LNCaP clone FGC (cell line): ENCODE data around the gene IL9.

Source experiments
- DNase-seq: peaks from one replicate; pipeline ENCODE4 v3.0.0-alpha.2; 2011; ENCODE audit warnings: low read depth
- H3K4me3 ChIP-seq: 2 replicates; pipeline ENCODE4 v1.5.1; 2011; ENCODE audit warnings: mild to moderate bottlenecking, low read depth, low read length, control low read depth
- CTCF ChIP-seq: IDR thresholded peaks from 2 replicates; pipeline ENCODE4 v1.5.1; 2012; ENCODE audit warnings: mild to moderate bottlenecking; ENCODE audit not compliant: control insufficient read depth, insufficient read depth; ENCODE audit errors: extremely low read depth

The IL9 gene

GRCh38 chr5:135895474-135896006, at the start of gene IL9:
IL9 (minus strand) TSS chr5:135895841; CDS start chr5:135895816, 25 bp downstream.
- DNase-seq = no peak
- TF ChIP-seq CTCF = no peak
- H3K4me3 ChIP-seq = no peak within 1 kb of the TSS

- DNase-seq = peak; percentile 59
- no peak overlapping the region for H3K4me3 ChIP-seq
- peak; percentile 83 for TF ChIP-seq CTCF
Measured at GRCh38 chr5:135944967-135945560, 49.4 kb upstream of the IL9 start.

- DNase-seq = no peak
- TF ChIP-seq CTCF = no peak
- no peak overlapping the region for H3K4me3 ChIP-seq
Measured at GRCh38 chr5:135944564-135944963, 48.9 kb upstream of the IL9 start.

GRCh38 chr5:135942202-135942771, 46.6 kb upstream of the IL9 start:
- TF ChIP-seq CTCF = no peak
- no peak overlapping the region for H3K4me3 ChIP-seq
- DNase-seq = no peak

GRCh38 chr5:135941711-135942110, 46.1 kb upstream of the IL9 start:
- DNase-seq = no peak
- no peak overlapping the region for H3K4me3 ChIP-seq
- no peak for TF ChIP-seq CTCF

- no peak for DNase-seq
- TF ChIP-seq CTCF = no peak
- H3K4me3 ChIP-seq = no peak overlapping the region
Measured at GRCh38 chr5:135937245-135937911, 41.7 kb upstream of the IL9 start.

- no peak for DNase-seq
- no peak for TF ChIP-seq CTCF
Measured at GRCh38 chr5:135934939-135935338, 39.3 kb upstream of the IL9 start.

More at GRCh38 chr5:135934939-135935338, 39.3 kb upstream of the IL9 start:
- no peak overlapping the region for H3K4me3 ChIP-seq
